ENCODE results near the gene SRRM5.

DNA sequence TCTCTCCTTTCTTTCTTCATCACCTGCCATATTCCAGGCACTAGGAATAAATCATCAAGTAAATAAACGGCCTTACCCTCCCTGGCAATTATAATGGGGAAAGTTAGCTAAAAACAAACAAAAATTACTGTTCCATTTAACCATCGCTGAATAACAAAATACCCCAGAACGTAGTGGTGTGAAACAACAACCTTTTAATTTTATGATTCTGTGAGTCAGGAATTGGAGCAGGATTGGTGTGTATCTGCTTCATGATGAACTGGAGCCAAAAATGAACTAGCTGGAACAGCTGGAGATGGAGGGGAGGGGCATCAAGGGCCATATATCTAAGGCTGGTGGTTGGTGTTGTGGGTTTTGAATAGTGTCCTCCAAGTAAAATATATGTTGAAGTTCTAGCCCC, 31.4 kb downstream of the SRRM5 start:
- TF ChIP-seq, protein P1, sequence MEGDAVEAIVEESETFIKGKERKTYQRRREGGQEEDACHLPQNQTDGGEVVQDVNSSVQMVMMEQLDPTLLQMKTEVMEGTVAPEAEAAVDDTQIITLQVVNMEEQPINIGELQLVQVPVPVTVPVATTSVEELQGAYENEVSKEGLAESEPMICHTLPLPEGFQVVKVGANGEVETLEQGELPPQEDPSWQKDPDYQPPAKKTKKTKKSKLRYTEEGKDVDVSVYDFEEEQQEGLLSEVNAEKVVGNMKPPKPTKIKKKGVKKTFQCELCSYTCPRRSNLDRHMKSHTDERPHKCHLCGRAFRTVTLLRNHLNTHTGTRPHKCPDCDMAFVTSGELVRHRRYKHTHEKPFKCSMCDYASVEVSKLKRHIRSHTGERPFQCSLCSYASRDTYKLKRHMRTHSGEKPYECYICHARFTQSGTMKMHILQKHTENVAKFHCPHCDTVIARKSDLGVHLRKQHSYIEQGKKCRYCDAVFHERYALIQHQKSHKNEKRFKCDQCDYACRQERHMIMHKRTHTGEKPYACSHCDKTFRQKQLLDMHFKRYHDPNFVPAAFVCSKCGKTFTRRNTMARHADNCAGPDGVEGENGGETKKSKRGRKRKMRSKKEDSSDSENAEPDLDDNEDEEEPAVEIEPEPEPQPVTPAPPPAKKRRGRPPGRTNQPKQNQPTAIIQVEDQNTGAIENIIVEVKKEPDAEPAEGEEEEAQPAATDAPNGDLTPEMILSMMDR (IDR thresholded peaks at IDR 0.05; ENCODE audit: low read length), result no peak
- no peak for TF ChIP-seq EZH2 (optimal IDR thresholded peaks at IDR 0.05; ENCODE audit: low read depth, low read length)
- no peak for TF ChIP-seq EZH2phosphoT487 (IDR thresholded peaks at IDR 0.05; ENCODE audit: low read length)

Measured in MM.1S (cell line).